RPMI7951 (cell line): ENCODE results near the gene EBNA1BP2. TPM values are rescaled to one million over a fixed set of nuclear protein-coding genes. Genes with fewer than 3 reads are reported as not detected.
"Not testable (repeated sequence)": the region's sequence is repeated elsewhere in the genome, so short reads cannot be mapped to it uniquely, and the experiment has no call there.

ENCODE experiments used
- DNase-seq: peaks from one replicate; pipeline ENCODE4 v3.0.0-alpha.2; 2012; ENCODE audit warnings: low read depth
- total RNA-seq: library from RNA; depleted of rRNA; stranded (reverse); fragments of >200 nt; shearing (Covaris generic); gene quantifications from 2 replicates; pipeline ENCODE4 v1.2.3, GENCODE V29; 2014

Gene EBNA1BP2
- total RNA-seq, 1 experiment from 2014 or later: 175 TPM

- DNase-seq: peak; percentile 87
Observed at GRCh38 chr1:43172527-43172972, 460 bp upstream of the EBNA1BP2 start.

- DNase-seq: no peak
Observed at GRCh38 chr1:43171312-43171875, 696 bp downstream of the EBNA1BP2 start.

- DNase-seq: no peak
Observed at GRCh38 chr1:43165765-43166164, 6.3 kb downstream of the EBNA1BP2 start.

GRCh38 chr1:43165162-43165561 lies 6.9 kb downstream of the EBNA1BP2 start:
- no peak for DNase-seq

- no peak for DNase-seq
Observed at GRCh38 chr1:43156026-43156425, 16.1 kb downstream of the EBNA1BP2 start.

GRCh38 chr1:43153443-43153842 lies 18.6 kb downstream of the EBNA1BP2 start:
- DNase-seq: no peak

GRCh38 chr1:43152866-43153265 lies 19.2 kb downstream of the EBNA1BP2 start:
- DNase-seq: no peak

- no peak for DNase-seq
Observed at GRCh38 chr1:43149889-43150288, 22.2 kb downstream of the EBNA1BP2 start.

GRCh38 chr1:43147625-43148327 lies 24.3 kb downstream of the EBNA1BP2 start:
- peak; percentile 12 for DNase-seq

GRCh38 chr1:43144237-43144636 lies 27.9 kb downstream of the EBNA1BP2 start:
- peak; percentile 70 for DNase-seq

GRCh38 chr1:43143441-43143888 lies 28.6 kb downstream of the EBNA1BP2 start:
- peak; percentile 45 for DNase-seq

- DNase-seq: no peak
Observed at GRCh38 chr1:43140583-43140982, 31.5 kb downstream of the EBNA1BP2 start.

- no peak for DNase-seq
Observed at GRCh38 chr1:43140010-43140409, 32.1 kb downstream of the EBNA1BP2 start.

GRCh38 chr1:43139295-43139694 lies 32.8 kb downstream of the EBNA1BP2 start:
- DNase-seq: not testable (repeated sequence)

- DNase-seq: peak; percentile 17
Observed at GRCh38 chr1:43137445-43138052, 34.5 kb downstream of the EBNA1BP2 start.

- DNase-seq: no peak
Observed at GRCh38 chr1:43135857-43136781, 36.0 kb downstream of the EBNA1BP2 start.

GRCh38 chr1:43134640-43135039 lies 37.5 kb downstream of the EBNA1BP2 start:
- no peak for DNase-seq

GRCh38 chr1:43134068-43134467 lies 38.0 kb downstream of the EBNA1BP2 start:
- DNase-seq: no peak

GRCh38 chr1:43129426-43129825 lies 42.7 kb downstream of the EBNA1BP2 start:
- no peak for DNase-seq

- DNase-seq: no peak
Observed at GRCh38 chr1:43128816-43129215, 43.3 kb downstream of the EBNA1BP2 start.

GRCh38 chr1:43123031-43123430 lies 49.1 kb downstream of the EBNA1BP2 start:
- DNase-seq: no peak
